ENCODE measurements around the gene PBRM1. TPM values are rescaled to one million over a fixed set of nuclear protein-coding genes. Genes with fewer than 3 reads are reported as not detected.

The PBRM1 gene
- total RNA-seq, 1 donor from 2014 or later: 88.6 TPM

GRCh38 chr3:52683611-52684010, 2.1 kb downstream of the PBRM1 start:
- Mint-ChIP-seq H3K9me3 (no peaks in the 10 kb centered on the region), H3K36me3 (peaks cover 33% of the 10 kb centered on the region), H3K4me1 (ENCODE audit: unreplicated experiment) (peaks cover 32% of the 10 kb centered on the region), H3K4me3 (peak overlapping the region; percentile 93), H3K27me3 (no peaks in the 10 kb centered on the region), H3K27ac (no peak overlapping the region)
- DNase-seq (ENCODE audit: extremely low spot score, unreplicated experiment): no peak
- TF ChIP-seq CTCF (conservative IDR thresholded peaks at IDR 0.05): no peak

- peak overlapping the region; percentile 26 for H3K4me3 Mint-ChIP-seq
- H3K27me3 Mint-ChIP-seq: no peaks in the 10 kb centered on the region
- H3K36me3 Mint-ChIP-seq: peaks cover 32% of the 10 kb centered on the region
- peak overlapping the region; percentile 73 for H3K27ac Mint-ChIP-seq
- H3K4me1 Mint-ChIP-seq (ENCODE audit: unreplicated experiment): peaks cover 20% of the 10 kb centered on the region
- no peak for TF ChIP-seq CTCF (conservative IDR thresholded peaks at IDR 0.05)
- no peaks in the 10 kb centered on the region for H3K9me3 Mint-ChIP-seq
- no peak for DNase-seq (ENCODE audit: extremely low spot score, unreplicated experiment)
Observed at GRCh38 chr3:52682016-52682415, 3.7 kb downstream of the PBRM1 start.

- Mint-ChIP-seq H3K27ac (peak overlapping the region; percentile 73), H3K9me3 (no peaks in the 10 kb centered on the region), H3K36me3 (peaks cover 32% of the 10 kb centered on the region), H3K4me3 (peak overlapping the region; percentile 26), H3K4me1 (ENCODE audit: unreplicated experiment) (peaks cover 17% of the 10 kb centered on the region), H3K27me3 (no peaks in the 10 kb centered on the region)
- DNase-seq (ENCODE audit: extremely low spot score, unreplicated experiment): no peak
- TF ChIP-seq CTCF (conservative IDR thresholded peaks at IDR 0.05): no peak
Observed at GRCh38 chr3:52681596-52681995, 4.1 kb downstream of the PBRM1 start.

GRCh38 chr3:52679811-52680210, 5.9 kb downstream of the PBRM1 start:
- H3K27me3 Mint-ChIP-seq: no peaks in the 10 kb centered on the region
- no peak for DNase-seq (ENCODE audit: extremely low spot score, unreplicated experiment)
- no peak overlapping the region for H3K4me3 Mint-ChIP-seq
- H3K27ac Mint-ChIP-seq: peak overlapping the region; percentile 52
- no peaks in the 10 kb centered on the region for H3K9me3 Mint-ChIP-seq
- TF ChIP-seq CTCF (conservative IDR thresholded peaks at IDR 0.05): no peak
- peaks cover 35% of the 10 kb centered on the region for H3K36me3 Mint-ChIP-seq
- H3K4me1 Mint-ChIP-seq (ENCODE audit: unreplicated experiment): peaks cover 16% of the 10 kb centered on the region

GRCh38 chr3:52679199-52679538, 6.5 kb downstream of the PBRM1 start:
- no peaks in the 10 kb centered on the region for H3K9me3 Mint-ChIP-seq
- H3K4me3 Mint-ChIP-seq: no peak overlapping the region
- H3K27ac Mint-ChIP-seq: no peak overlapping the region
- peaks cover 10% of the 10 kb centered on the region for H3K4me1 Mint-ChIP-seq (ENCODE audit: unreplicated experiment)
- DNase-seq (ENCODE audit: extremely low spot score, unreplicated experiment): no peak
- TF ChIP-seq CTCF (conservative IDR thresholded peaks at IDR 0.05): no peak
- peaks cover 36% of the 10 kb centered on the region for H3K36me3 Mint-ChIP-seq
- no peaks in the 10 kb centered on the region for H3K27me3 Mint-ChIP-seq
